Measurements from ENCODE around the gene GSTA2. TPM values are rescaled to one million over a fixed set of nuclear protein-coding genes. Genes with fewer than 3 reads are reported as not detected.

Gene GSTA2
- total and polyA plus RNA-seq, 2 of the 13 experiments (the other 11 are each of a cell fraction or from before 2014, with no cell fraction given): 0.75 to 13.7 TPM

DNA sequence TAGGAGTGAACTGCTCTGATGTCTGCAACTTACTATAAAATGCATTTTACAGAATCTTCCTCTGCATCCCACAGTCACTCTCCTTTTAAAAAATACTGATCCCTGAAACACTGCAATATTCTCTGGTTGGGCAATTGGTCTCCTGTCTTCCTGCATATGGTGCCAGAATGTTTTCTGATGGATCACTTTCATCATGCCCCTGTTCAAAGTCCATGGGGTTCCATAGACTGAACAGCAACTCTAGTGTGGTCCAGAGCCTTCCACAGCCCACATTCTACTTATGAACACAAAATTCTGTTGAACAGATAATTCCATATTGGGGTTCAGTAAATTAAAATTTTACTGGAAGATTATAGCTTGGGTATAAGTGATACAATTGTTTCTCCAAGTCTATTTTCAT, 11.0 kb downstream of the GSTA2 start:
- H4K20me1 ChIP-seq (ENCODE audit: insufficient read depth, low read length): no peaks in the 10 kb centered on the region
- POLR2A ChIA-PET: no interaction called here
- no peaks in the 10 kb centered on the region for H3K79me2 ChIP-seq (ENCODE audit: insufficient read depth, low read length)
- peaks cover 33% of the 10 kb centered on the region for H3K4me1 ChIP-seq (ENCODE audit: insufficient read depth, low read length)
- H3K27me3 ChIP-seq (ENCODE audit: control insufficient read depth in 1 of 2, insufficient read depth in 2 of 2, low read length in 2 of 2): no peaks in the 10 kb centered on the region
- intact Hi-C loops (cut with micrococcal nuclease; ENCODE audit: unreplicated experiment) (no loop called here), in situ Hi-C loops (cut with HindIII; ENCODE audit: extremely low pct_ligation_motif_present, low pct_unique_long_range_greater_than_20kb) (no loop called here)
- FAIRE-seq (no peak), ATAC-seq (no peak), DNase-seq (ENCODE audit: low spot score) (peak; percentile 26)
- no peak overlapping the region for H2AFZ ChIP-seq (ENCODE audit: low read length)
- no peak overlapping the region for H3K9ac ChIP-seq (ENCODE audit: insufficient read depth, low read depth, low read length)
- CTCF ChIA-PET (ENCODE audit: low intra/inter-chr PET ratio, low total read pairs): no interaction called here
- no peak overlapping the region for H3K27ac ChIP-seq (ENCODE audit: extremely low read length, insufficient read depth, low read length)
- H3K4me3 ChIP-seq (replicated peaks in 1 of 3; ENCODE audit: insufficient read depth in 1 of 3, low read depth in 2 of 3, low read length in 3 of 3): no peak overlapping the region
- H3K9me3 ChIP-seq (ENCODE audit: low read length): peaks cover 24% of the 10 kb centered on the region
- no peaks in the 10 kb centered on the region for H3K36me3 ChIP-seq (replicated peaks in 1 of 2; ENCODE audit: control insufficient read depth in 1 of 2, insufficient read depth in 2 of 2, low read length in 2 of 2)
- H3K4me2 ChIP-seq (ENCODE audit: low read depth, low read length): no peak overlapping the region
- no TSS peak for BruUV-seq (replicated peaks)
- TF ChIP-seq HMGA1 (CRISPR knock-in tag; conservative IDR thresholded peaks at IDR 0.05) (no peak), ZFP36 (IDR thresholded peaks at IDR 0.05; ENCODE audit: borderline replicate concordance, low read depth, low read length, partially characterized antibody) (no peak), UBTF (CRISPR knock-in tag; IDR thresholded peaks at IDR 0.05) (no peak), GPN1 (CRISPR knock-in tag; IDR thresholded peaks at IDR 0.05; ENCODE audit: borderline replicate concordance) (no peak), IKZF4 (CRISPR knock-in tag; IDR thresholded peaks at IDR 0.05; ENCODE audit: borderline replicate concordance, low read depth, not compliant biosample characterization) (no peak), ZNF776 (CRISPR knock-in tag; IDR thresholded peaks at IDR 0.05) (no peak), BRCA1 (CRISPR knock-in tag; IDR thresholded peaks at IDR 0.05) (no peak), ZBTB42 (CRISPR knock-in tag; IDR thresholded peaks at IDR 0.05) (no peak), ZNF225 (CRISPR knock-in tag; IDR thresholded peaks at IDR 0.05) (no peak), ZNF777 (CRISPR knock-in tag; IDR thresholded peaks at IDR 0.05) (no peak), ZNF660 (CRISPR knock-in tag; IDR thresholded peaks at IDR 0.05; ENCODE audit: borderline replicate concordance, low read depth) (no peak), RBM22 (optimal IDR thresholded peaks at IDR 0.05; ENCODE audit: low read length) (no peak), ZNF549 (CRISPR knock-in tag; IDR thresholded peaks at IDR 0.05) (peak; percentile 98), HNRNPH1 (optimal IDR thresholded peaks at IDR 0.05; ENCODE audit: low read depth, low read length) (no peak), MBNL3 (CRISPR knock-in tag; conservative IDR thresholded peaks at IDR 0.05) (no peak), NR0B2 (CRISPR knock-in tag; IDR thresholded peaks at IDR 0.05) (no peak), CEBPB (IDR thresholded peaks at IDR 0.05; ENCODE audit: borderline replicate concordance, low read depth, low read length) (peak; percentile 27; the same call in 1 of the 2 replicates), HDAC2 (CRISPR knock-in tag; IDR thresholded peaks at IDR 0.05) (no peak), ZNF746 (CRISPR knock-in tag; IDR thresholded peaks at IDR 0.05) (no peak), HNF4G (IDR thresholded peaks at IDR 0.05; ENCODE audit: borderline replicate concordance, low read depth, low read length) (peak; percentile 57; the same call in 1 of the 2 replicates), HNF4G (CRISPR knock-in tag; IDR thresholded peaks at IDR 0.05; ENCODE audit: borderline replicate concordance, low read depth) (no peak), ZNF7 (CRISPR knock-in tag; IDR thresholded peaks at IDR 0.05) (no peak), CCAR2 (optimal IDR thresholded peaks at IDR 0.05; ENCODE audit: low read depth, low read length) (no peak), CEBPG (CRISPR knock-in tag; IDR thresholded peaks at IDR 0.05) (peak; percentile 48; the same call in 1 of the 2 replicates), CENPBD1 (CRISPR knock-in tag; IDR thresholded peaks at IDR 0.05; ENCODE audit: borderline replicate concordance, low read depth) (no peak), PRPF4 (IDR thresholded peaks at IDR 0.05; ENCODE audit: low read depth, low read length, poor library complexity, severe bottlenecking) (no peak)
